ENCODE measurements around the gene TRAPPC12. TPM values are rescaled to one million over a fixed set of nuclear protein-coding genes. Genes with fewer than 3 reads are reported as not detected.

Gene TRAPPC12
- total RNA-seq, 1 donor from 2014 or later: 89.7 TPM

- Mint-ChIP-seq H3K4me3 (ENCODE audit: unreplicated experiment) (no peak overlapping the region), H3K36me3 (ENCODE audit: unreplicated experiment) (peaks cover 20% of the 10 kb centered on the region), H3K27me3 (ENCODE audit: unreplicated experiment) (no peaks in the 10 kb centered on the region), H3K9me3 (ENCODE audit: unreplicated experiment) (no peaks in the 10 kb centered on the region), H3K4me1 (ENCODE audit: unreplicated experiment) (peaks cover 7% of the 10 kb centered on the region), H3K27ac (ENCODE audit: unreplicated experiment) (no peak overlapping the region)
- DNase-seq (ENCODE audit: extremely low spot score, unreplicated experiment): no peak
- TF ChIP-seq, protein P1, sequence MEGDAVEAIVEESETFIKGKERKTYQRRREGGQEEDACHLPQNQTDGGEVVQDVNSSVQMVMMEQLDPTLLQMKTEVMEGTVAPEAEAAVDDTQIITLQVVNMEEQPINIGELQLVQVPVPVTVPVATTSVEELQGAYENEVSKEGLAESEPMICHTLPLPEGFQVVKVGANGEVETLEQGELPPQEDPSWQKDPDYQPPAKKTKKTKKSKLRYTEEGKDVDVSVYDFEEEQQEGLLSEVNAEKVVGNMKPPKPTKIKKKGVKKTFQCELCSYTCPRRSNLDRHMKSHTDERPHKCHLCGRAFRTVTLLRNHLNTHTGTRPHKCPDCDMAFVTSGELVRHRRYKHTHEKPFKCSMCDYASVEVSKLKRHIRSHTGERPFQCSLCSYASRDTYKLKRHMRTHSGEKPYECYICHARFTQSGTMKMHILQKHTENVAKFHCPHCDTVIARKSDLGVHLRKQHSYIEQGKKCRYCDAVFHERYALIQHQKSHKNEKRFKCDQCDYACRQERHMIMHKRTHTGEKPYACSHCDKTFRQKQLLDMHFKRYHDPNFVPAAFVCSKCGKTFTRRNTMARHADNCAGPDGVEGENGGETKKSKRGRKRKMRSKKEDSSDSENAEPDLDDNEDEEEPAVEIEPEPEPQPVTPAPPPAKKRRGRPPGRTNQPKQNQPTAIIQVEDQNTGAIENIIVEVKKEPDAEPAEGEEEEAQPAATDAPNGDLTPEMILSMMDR (IDR thresholded peaks at IDR 0.05): no peak
Observed at GRCh38 chr2:3463186-3463835, 83.8 kb downstream of the TRAPPC12 start.

DNA sequence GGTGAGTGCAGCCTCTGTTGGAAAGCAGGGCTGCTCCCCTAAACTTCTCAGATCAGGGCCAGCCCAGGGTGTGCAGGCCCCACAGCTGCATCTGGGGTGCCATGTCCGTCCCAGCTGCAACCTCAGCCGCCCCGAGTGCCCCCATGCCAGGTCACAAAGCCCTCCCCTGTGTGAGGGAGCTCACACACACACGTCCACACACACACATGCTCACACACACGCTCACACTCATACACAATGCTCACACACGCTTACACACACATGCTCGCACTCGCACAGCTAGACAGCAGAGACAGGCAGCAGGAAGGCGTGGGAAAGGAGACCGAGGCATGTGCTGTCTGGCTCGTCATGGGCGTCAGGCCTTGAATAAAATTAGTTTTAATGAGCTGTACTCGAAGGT lies 84.5 kb downstream of the TRAPPC12 start:
- no peak for DNase-seq (ENCODE audit: extremely low spot score, unreplicated experiment)
- TF ChIP-seq, protein P1 (IDR thresholded peaks at IDR 0.05): no peak
- Mint-ChIP-seq H3K27ac (ENCODE audit: unreplicated experiment) (no peak overlapping the region), H3K4me1 (ENCODE audit: unreplicated experiment) (peaks cover 7% of the 10 kb centered on the region), H3K9me3 (ENCODE audit: unreplicated experiment) (no peaks in the 10 kb centered on the region), H3K27me3 (ENCODE audit: unreplicated experiment) (no peaks in the 10 kb centered on the region), H3K36me3 (ENCODE audit: unreplicated experiment) (peaks cover 20% of the 10 kb centered on the region), H3K4me3 (ENCODE audit: unreplicated experiment) (no peak overlapping the region)

- Mint-ChIP-seq H3K27me3 (ENCODE audit: unreplicated experiment) (no peaks in the 10 kb centered on the region), H3K4me1 (ENCODE audit: unreplicated experiment) (peaks cover 7% of the 10 kb centered on the region), H3K36me3 (ENCODE audit: unreplicated experiment) (peaks cover 20% of the 10 kb centered on the region), H3K27ac (ENCODE audit: unreplicated experiment) (no peak overlapping the region), H3K4me3 (ENCODE audit: unreplicated experiment) (no peak overlapping the region), H3K9me3 (ENCODE audit: unreplicated experiment) (no peaks in the 10 kb centered on the region)
- no peak for DNase-seq (ENCODE audit: extremely low spot score, unreplicated experiment)
- TF ChIP-seq, protein P1 (IDR thresholded peaks at IDR 0.05): no peak
Observed at GRCh38 chr2:3464401-3465005, 85.0 kb downstream of the TRAPPC12 start.

DNA sequence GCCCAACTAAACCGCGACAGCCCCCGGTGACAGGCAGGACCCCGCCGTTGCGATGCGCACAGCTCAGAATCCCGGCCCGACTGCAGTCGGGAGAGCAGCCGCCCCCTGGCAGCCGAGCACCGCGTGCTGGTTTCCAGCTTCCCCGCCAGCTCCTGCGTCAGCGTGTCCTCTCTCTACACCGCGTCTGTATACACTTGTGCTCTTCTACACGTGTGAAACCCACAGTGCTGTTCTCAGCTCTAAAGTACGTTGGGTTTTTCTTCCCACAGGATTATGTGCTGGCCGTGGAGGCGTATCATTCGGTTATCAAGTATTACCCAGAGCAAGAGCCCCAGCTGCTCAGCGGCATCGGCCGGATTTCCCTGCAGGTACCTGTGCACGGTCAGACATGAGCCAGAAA lies 85.8 kb downstream of the TRAPPC12 start:
- Mint-ChIP-seq H3K27me3 (ENCODE audit: unreplicated experiment) (no peaks in the 10 kb centered on the region), H3K4me1 (ENCODE audit: unreplicated experiment) (peaks cover 7% of the 10 kb centered on the region), H3K36me3 (ENCODE audit: unreplicated experiment) (peaks cover 23% of the 10 kb centered on the region), H3K9me3 (ENCODE audit: unreplicated experiment) (no peaks in the 10 kb centered on the region), H3K4me3 (ENCODE audit: unreplicated experiment) (no peak overlapping the region), H3K27ac (ENCODE audit: unreplicated experiment) (peak overlapping the region; percentile 72)
- DNase-seq (ENCODE audit: extremely low spot score, unreplicated experiment): no peak
- TF ChIP-seq, protein P1 (IDR thresholded peaks at IDR 0.05): no peak

DNA sequence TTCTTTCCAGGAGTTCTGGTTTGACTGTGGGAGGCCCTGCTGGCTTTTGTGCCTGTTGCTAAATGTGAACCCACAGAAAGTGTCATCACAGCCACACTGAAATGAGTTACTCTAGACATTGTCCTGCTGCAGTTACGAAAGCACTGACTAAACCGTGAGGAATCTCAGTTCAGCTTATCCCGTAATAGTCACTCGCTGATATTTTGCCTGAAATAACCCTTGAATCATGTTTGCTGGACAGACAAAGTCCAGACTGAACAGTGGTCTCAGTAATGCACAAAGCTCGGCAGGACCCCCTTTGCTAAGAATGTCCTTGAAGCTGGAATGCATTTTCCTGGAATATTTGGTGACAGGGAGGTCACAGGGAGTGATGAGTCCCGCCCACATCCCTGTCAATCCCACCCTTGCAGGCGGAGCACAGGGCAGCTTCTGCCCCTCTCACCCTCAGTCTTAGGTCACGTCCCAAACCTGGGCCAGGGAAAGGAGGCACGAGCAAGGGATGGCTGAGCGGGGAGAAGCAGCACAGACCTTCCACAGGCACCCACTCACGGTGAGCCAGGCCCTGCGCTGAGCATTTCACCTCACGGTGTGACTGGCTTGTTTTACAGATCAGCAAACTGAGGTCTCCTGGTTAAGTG lies 86.5 kb downstream of the TRAPPC12 start:
- Mint-ChIP-seq H3K9me3 (ENCODE audit: unreplicated experiment) (no peaks in the 10 kb centered on the region), H3K4me1 (ENCODE audit: unreplicated experiment) (peaks cover 7% of the 10 kb centered on the region), H3K27ac (ENCODE audit: unreplicated experiment) (peak overlapping the region; percentile 72), H3K27me3 (ENCODE audit: unreplicated experiment) (no peaks in the 10 kb centered on the region), H3K4me3 (ENCODE audit: unreplicated experiment) (no peak overlapping the region), H3K36me3 (ENCODE audit: unreplicated experiment) (peaks cover 29% of the 10 kb centered on the region)
- TF ChIP-seq, protein P1 (IDR thresholded peaks at IDR 0.05): no peak
- DNase-seq (ENCODE audit: extremely low spot score, unreplicated experiment): no peak

All from osteocyte (in vitro differentiated cells).